Measurements from ENCODE around the gene STAG1. TPM values are rescaled to one million over a fixed set of nuclear protein-coding genes. Genes with fewer than 3 reads are reported as not detected.

Gene STAG1
- total RNA-seq, 1 experiment from 2014 or later, result 34.6 TPM

- TF ChIP-seq CTCF (conservative IDR thresholded peaks at IDR 0.05), result no peak
- Histone ChIP-seq H3K4me2 (ENCODE audit: insufficient read depth, insufficient read length, low read length) (no peak overlapping the region), H2BK12ac (ENCODE audit: insufficient read length, low read depth, low read length) (no peak overlapping the region), H3K56ac (ENCODE audit: insufficient read length, low read depth, low read length) (no peak overlapping the region), H3K4ac (ENCODE audit: low read depth, low read length) (no peak overlapping the region), H3K9me3 (ENCODE audit: control insufficient read depth, low read depth, low read length) (no peaks in the 10 kb centered on the region), H2AK5ac (ENCODE audit: insufficient read length, low read length) (no peak overlapping the region), H2BK15ac (ENCODE audit: low read depth, low read length) (no peak overlapping the region), H2AFZ (ENCODE audit: low read length) (no peak overlapping the region), H3K4me1 (ENCODE audit: insufficient read depth, low read length) (no peaks in the 10 kb centered on the region), H3K79me1 (ENCODE audit: insufficient read depth, low read depth, low read length, poor library complexity, severe bottlenecking) (no peaks in the 10 kb centered on the region), H3K27me3 (ENCODE audit: insufficient read depth, low read length) (no peaks in the 10 kb centered on the region), H2BK20ac (ENCODE audit: low read depth, low read length, poor library complexity, severe bottlenecking) (no peak overlapping the region), H3K18ac (ENCODE audit: insufficient read length, low read depth, low read length) (no peak overlapping the region), H2BK5ac (ENCODE audit: insufficient read length, low read length) (no peak overlapping the region), H4K5ac (ENCODE audit: insufficient read length, low read depth, low read length) (no peak overlapping the region), H3T11ph (ENCODE audit: low read length) (no peak overlapping the region), H4K8ac (replicated peaks; ENCODE audit: insufficient read length, low read depth, low read length) (no peak overlapping the region), H3K14ac (ENCODE audit: insufficient read depth, low read length) (no peak overlapping the region), H3K27ac (ENCODE audit: insufficient read length, low read depth, low read length) (no peak overlapping the region), H3K23me2 (ENCODE audit: insufficient read length, low read depth, low read length, poor library complexity, severe bottlenecking) (no peaks in the 10 kb centered on the region), H3K9ac (ENCODE audit: extremely low read depth, insufficient read length, low read length) (no peak overlapping the region), H3K79me2 (ENCODE audit: insufficient read depth, low read length) (no peaks in the 10 kb centered on the region), H4K20me1 (ENCODE audit: control insufficient read depth, insufficient read depth, insufficient read length) (no peaks in the 10 kb centered on the region), H4K91ac (ENCODE audit: insufficient read length, low read depth, low read length) (no peak overlapping the region), H3K23ac (ENCODE audit: insufficient read length, low read depth, low read length) (no peak overlapping the region), H2BK120ac (ENCODE audit: low read depth, low read length, poor library complexity, severe bottlenecking) (no peak overlapping the region)
- Mint-ChIP-seq H3K27me3 (ENCODE audit: low read depth) (no peaks in the 10 kb centered on the region), H3K9me3 (no peaks in the 10 kb centered on the region), H3K4me3 (no peak overlapping the region), H3K36me3 (ENCODE audit: insufficient read depth in 1 of 3, low read depth in 3 of 3) (peaks cover 0 to 7% (median 0%) of the 10 kb centered on the region in 3 experiments; a peak in 2 of 7 replicates), H3K27ac (no peak overlapping the region), H3K4me1 (no peaks in the 10 kb centered on the region)
- no peak for DNase-seq
- WGBS (ENCODE audit: extremely low coverage, insufficient read length, low lambda C conversion rate), result no CpG with 5 or more reads among the region's 2 CpGs
Measured at GRCh38 chr3:136518102-136518501, 234.1 kb downstream of the STAG1 start.

All from H9 (cell line).